Measurements from ENCODE around the gene PCLO. TPM values are rescaled to one million over a fixed set of nuclear protein-coding genes. Genes with fewer than 3 reads are reported as not detected.

Gene PCLO
- total and polyA plus RNA-seq, 2 of the 4 experiments (the other 2 are of a cell fraction) = under 0.01 to 0.05 TPM

- no peak overlapping the region for H2BK20ac ChIP-seq (ENCODE audit: low read depth, low read length)
- H2AFZ ChIP-seq (replicated peaks; ENCODE audit: low read length, poor library complexity) = no peak overlapping the region
- no CpG with 5 or more reads among the region's 2 CpGs for WGBS, 2 experiments (ENCODE audit: extremely low coverage in 2 of 2, insufficient read length in 1 of 2)
- no peak overlapping the region for H2BK120ac ChIP-seq (ENCODE audit: low read depth, low read length)
- ChIA-PET CTCF (no interaction called here), POLR2A (ENCODE audit: unreplicated experiment) (no interaction called here)
- no peaks in the 10 kb centered on the region for H3K79me1 ChIP-seq (ENCODE audit: low read depth in 1 of 2, low read length in 2 of 2)
- H2AK5ac ChIP-seq (ENCODE audit: low read depth, low read length) = no peak overlapping the region
- H4K8ac ChIP-seq (ENCODE audit: low read depth in 2 of 2, low read length in 2 of 2) = no peak overlapping the region
- no peak overlapping the region for H3K4me2 ChIP-seq (ENCODE audit: low read depth, low read length)
- H4K5ac ChIP-seq (ENCODE audit: low read depth, low read length) = no peak overlapping the region
- TF ChIP-seq USF2 (IDR thresholded peaks at IDR 0.05; ENCODE audit: low read depth, low read length) = no peak
- TF ChIP-seq RCOR1 (IDR thresholded peaks at IDR 0.05; ENCODE audit: insufficient replicate concordance, low read length) = no peak
- no peak for TF ChIP-seq SMC3 (IDR thresholded peaks at IDR 0.05; ENCODE audit: low read depth, low read length)
- TF ChIP-seq BHLHE40 (IDR thresholded peaks at IDR 0.05; ENCODE audit: low read depth, low read length) = no peak
- TF ChIP-seq POLR2A (IDR thresholded peaks at IDR 0.05; ENCODE audit: low read depth, low read length) = no peak
- TF ChIP-seq MXI1 (IDR thresholded peaks at IDR 0.05; ENCODE audit: borderline replicate concordance, low read depth, low read length) = no peak
- TF ChIP-seq RAD21 (IDR thresholded peaks at IDR 0.05; ENCODE audit: low read length) = no peak
- no peak for TF ChIP-seq ELK1 (IDR thresholded peaks at IDR 0.05; ENCODE audit: borderline replicate concordance, low read depth, low read length)
- TF ChIP-seq CHD1 (IDR thresholded peaks at IDR 0.05; ENCODE audit: low read depth, low read length) = no peak
- TF ChIP-seq CTCF (conservative IDR thresholded peaks at IDR 0.05; ENCODE audit: low read depth, low read length) = no peak
- TF ChIP-seq NFE2L2 (IDR thresholded peaks at IDR 0.05; ENCODE audit: low read depth, low read length) = no peak
- TF ChIP-seq FOS (IDR thresholded peaks at IDR 0.05; ENCODE audit: low read depth, low read length) = no peak
- TF ChIP-seq MAFK (IDR thresholded peaks at IDR 0.05; ENCODE audit: low read depth, low read length) = no peak
- TF ChIP-seq MAZ (IDR thresholded peaks at IDR 0.05; ENCODE audit: borderline replicate concordance, low read depth, low read length) = no peak
- no peaks in the 10 kb centered on the region for H3K36me3 ChIP-seq (ENCODE audit: control insufficient read depth, insufficient read depth, low read length)
- no peak overlapping the region for H2AK9ac ChIP-seq (replicated peaks; ENCODE audit: low read depth, low read length, poor library complexity)
- H3K9me3 ChIP-seq (ENCODE audit: control insufficient read depth, insufficient read depth, low read length) = no peaks in the 10 kb centered on the region
- no peak overlapping the region for H2BK15ac ChIP-seq (ENCODE audit: low read depth, low read length)
- no peak overlapping the region for H3K18ac ChIP-seq (ENCODE audit: low read depth, low read length)
- H3K4me3 ChIP-seq (ENCODE audit: insufficient read depth, low read depth, low read length) = no peak overlapping the region
- ATAC-seq (ENCODE audit: low read depth) = no peak
- H3K9me1 ChIP-seq (ENCODE audit: insufficient read depth, low read length) = no peaks in the 10 kb centered on the region
- no peak for DNase-seq
- H3K23ac ChIP-seq (ENCODE audit: low read depth, low read length) = no peak overlapping the region
- BruUV-seq (replicated peaks) = no TSS peak
- intact Hi-C loops (cut with micrococcal nuclease) (no loop called here), dilution Hi-C loops (cut with HindIII; ENCODE audit: low sequenced_read_pairs, unreplicated experiment) (no loop called here), in situ Hi-C loops (cut with MboI; ENCODE audit: low sequenced_read_pairs) (no loop called here)
- no peaks in the 10 kb centered on the region; the same call in 1 of the 2 replicates for H3K27me3 ChIP-seq (ENCODE audit: control insufficient read depth, insufficient read depth, low read length)
- no peak overlapping the region for H2BK5ac ChIP-seq (ENCODE audit: low read depth, low read length, poor library complexity, severe bottlenecking)
- no peaks in the 10 kb centered on the region for H3K4me1 ChIP-seq (ENCODE audit: control insufficient read depth, insufficient read depth, low read length)
- H3K9ac ChIP-seq (ENCODE audit: low read depth, low read length) = no peak overlapping the region
- no peaks in the 10 kb centered on the region for H4K20me1 ChIP-seq (ENCODE audit: insufficient read depth, low read length)
- no peak overlapping the region for H4K91ac ChIP-seq (ENCODE audit: insufficient read depth, low read depth, low read length)
- no peak overlapping the region for H3K56ac ChIP-seq (ENCODE audit: extremely low read depth, insufficient read depth, low read length)
- H3K27ac ChIP-seq (ENCODE audit: insufficient read depth, low read length) = no peak overlapping the region
- H3K4ac ChIP-seq (ENCODE audit: low read depth, low read length) = no peak overlapping the region
- no peak overlapping the region for H3K14ac ChIP-seq (replicated peaks; ENCODE audit: low read depth, low read length)
Measured at GRCh38 chr7:82959528-82959927, 203.2 kb downstream of the PCLO start.
